ENCODE results near the gene PPM1M. TPM values are rescaled to one million over a fixed set of nuclear protein-coding genes. Genes with fewer than 3 reads are reported as not detected.

PPM1M gene
- total RNA-seq, 2 donors from 2014 or later, result 5.7 to 8.1 TPM

- TF ChIP-seq CTCF (IDR thresholded peaks at IDR 0.05), result no peak
- Histone ChIP-seq H3K4me1 (peaks cover 0 to 63% of the 10 kb centered on the region in 2 donors), H3K4me3 (peak overlapping the region; percentile 88 to 99), H3K27me3 (no peaks in the 10 kb centered on the region), H3K36me3 (peaks cover 29% of the 10 kb centered on the region), H3K9me3 (no peaks in the 10 kb centered on the region), H3K27ac (peak overlapping the region; percentile 87 to 93)
- DNase-seq (ENCODE audit: low spot score), result no peak
Observed at GRCh38 chr3:52198643-52199608, 46.6 kb upstream of the PPM1M start.

GRCh38 chr3:52200981-52201679 lies 44.4 kb upstream of the PPM1M start:
- Histone ChIP-seq H3K9me3 (no peaks in the 10 kb centered on the region), H3K27me3 (no peaks in the 10 kb centered on the region), H3K4me1 (peaks cover 0 to 62% of the 10 kb centered on the region in 2 donors), H3K36me3 (peaks cover 51% of the 10 kb centered on the region), H3K27ac (no peak overlapping the region), H3K4me3 (no peak overlapping the region)
- no peak for DNase-seq (ENCODE audit: low spot score)
- TF ChIP-seq CTCF (IDR thresholded peaks at IDR 0.05), result no peak

- peaks cover 0 to 48% of the 10 kb centered on the region in 2 donors for H3K4me1 ChIP-seq
- no peak overlapping the region for H3K27ac ChIP-seq
- no peaks in the 10 kb centered on the region for H3K9me3 ChIP-seq
- H3K36me3 ChIP-seq, result peaks cover 65% of the 10 kb centered on the region
- no peak for DNase-seq (ENCODE audit: low spot score)
- no peak overlapping the region for H3K4me3 ChIP-seq
- H3K27me3 ChIP-seq, result no peaks in the 10 kb centered on the region
- no peak for TF ChIP-seq CTCF (IDR thresholded peaks at IDR 0.05)
Observed at GRCh38 chr3:52202384-52203077, 43.0 kb upstream of the PPM1M start.

- peaks cover 0 to 42% of the 10 kb centered on the region in 2 donors for H3K4me1 ChIP-seq
- no peak overlapping the region for H3K4me3 ChIP-seq
- no peak for DNase-seq (ENCODE audit: low spot score)
- no peak overlapping the region for H3K27ac ChIP-seq
- TF ChIP-seq CTCF (IDR thresholded peaks at IDR 0.05), result no peak
- H3K36me3 ChIP-seq, result peaks cover 77% of the 10 kb centered on the region
- no peaks in the 10 kb centered on the region for H3K9me3 ChIP-seq
- H3K27me3 ChIP-seq, result no peaks in the 10 kb centered on the region
Observed at GRCh38 chr3:52203701-52204100, 41.9 kb upstream of the PPM1M start.

- no peak for DNase-seq (ENCODE audit: low spot score)
- no peak for TF ChIP-seq CTCF (IDR thresholded peaks at IDR 0.05)
- no peak overlapping the region for H3K27ac ChIP-seq
- H3K4me1 ChIP-seq, result peaks cover 0 to 33% of the 10 kb centered on the region in 2 donors
- H3K36me3 ChIP-seq, result peaks cover 85% of the 10 kb centered on the region
- no peaks in the 10 kb centered on the region for H3K27me3 ChIP-seq
- H3K9me3 ChIP-seq, result no peaks in the 10 kb centered on the region
- H3K4me3 ChIP-seq, result no peak overlapping the region
Observed at GRCh38 chr3:52204337-52205073, 41.1 kb upstream of the PPM1M start.
